IMR-90 (cell line): Measurements from ENCODE around the gene KY. TPM values are rescaled to one million over a fixed set of nuclear protein-coding genes. Genes with fewer than 3 reads are reported as not detected.

ENCODE experiments used
- ATAC-seq: fragments of 200-7000 bp; cut with Tn5 transposase; 2 replicates; pipeline ENCODE4 v1.9.1; 2020; ENCODE audit warnings: low read depth, mild to moderate bottlenecking, moderate library complexity
- BruUV-seq: library from RNA; stranded (reverse); fragments of 400-500 nt; replicated peaks from 2 replicates; lab custom pipeline; 2021; lab: Mats Ljungman, UMichigan
- CTCF ChIA-PET: fragments of 300-600 bp; formaldehyde crosslinking; extraction: SDS; loops from one replicate; lab custom pipeline; 2021; ENCODE audit warnings: antibody characterized with exemption; lab: Yijun Ruan, JAX
- POLR2A ChIA-PET: fragments of 300-600 bp; sonication (Branson Sonifier 250); formaldehyde crosslinking; loops from one replicate; lab custom pipeline; 2022; ENCODE audit warnings: antibody characterized with exemption; ENCODE audit not compliant: unreplicated experiment; lab: Charles Lee
- DNase-seq: peaks from one replicate; pipeline ENCODE4 v3.0.0; 2013
- H2AFZ ChIP-seq: replicated peaks from 2 replicates; pipeline ENCODE3; 2013; ENCODE audit warnings: low read length, mild to moderate bottlenecking; ENCODE audit not compliant: poor library complexity
- H2AK5ac ChIP-seq: 2 replicates; pipeline ENCODE4 v1.6.1; 2013; ENCODE audit warnings: low read depth, low read length, inconsistent platforms
- H2AK9ac ChIP-seq: replicated peaks from 2 replicates; pipeline ENCODE3; 2013; ENCODE audit warnings: mild to moderate bottlenecking, low read depth, low read length, moderate library complexity; ENCODE audit not compliant: poor library complexity
- H2BK120ac ChIP-seq: 2 replicates; pipeline ENCODE4 v1.6.1; 2013; ENCODE audit warnings: low read depth, low read length, inconsistent platforms
- H2BK15ac ChIP-seq: 3 replicates; pipeline ENCODE4 v1.6.1; 2013; ENCODE audit warnings: low read depth, low read length, inconsistent platforms
- H2BK20ac ChIP-seq: 2 replicates; pipeline ENCODE4 v1.6.1; 2013; ENCODE audit warnings: low read depth, mild to moderate bottlenecking, inconsistent platforms, low read length, moderate library complexity
- H2BK5ac ChIP-seq: 2 replicates; pipeline ENCODE4 v1.6.1; 2013; ENCODE audit warnings: mild to moderate bottlenecking, low read depth, low read length, inconsistent platforms; ENCODE audit not compliant: poor library complexity, severe bottlenecking
- H3K14ac ChIP-seq: replicated peaks from 2 replicates; pipeline ENCODE4 v1.6.1; 2013; ENCODE audit warnings: low read depth, low read length, inconsistent platforms
- H3K18ac ChIP-seq: 2 replicates; pipeline ENCODE4 v1.6.1; 2013; ENCODE audit warnings: low read depth, low read length, control low read depth
- H3K23ac ChIP-seq: 2 replicates; pipeline ENCODE4 v1.6.1; 2013; ENCODE audit warnings: low read depth, low read length, inconsistent platforms
- H3K27ac ChIP-seq: 2 replicates; pipeline ENCODE4 v1.5.1; 2013; ENCODE audit warnings: mild to moderate bottlenecking, control low read depth, low read length; ENCODE audit not compliant: insufficient read depth
- H3K27me3 ChIP-seq: 2 replicates; pipeline ENCODE4 v1.6.1; 2013; ENCODE audit warnings: low read length; ENCODE audit not compliant: control insufficient read depth, insufficient read depth
- H3K36me3 ChIP-seq: 2 replicates; pipeline ENCODE4 v1.6.1; 2013; ENCODE audit warnings: low read length, mixed read lengths; ENCODE audit not compliant: control insufficient read depth, insufficient read depth
- H3K4ac ChIP-seq: 2 replicates; pipeline ENCODE4 v1.6.1; 2013; ENCODE audit warnings: low read depth, low read length, inconsistent platforms
- H3K4me1 ChIP-seq: 2 replicates; pipeline ENCODE4 v1.6.1; 2013; ENCODE audit warnings: low read length, mixed read lengths; ENCODE audit not compliant: control insufficient read depth, insufficient read depth
- H3K4me2 ChIP-seq: 2 replicates; pipeline ENCODE4 v1.6.1; 2013; ENCODE audit warnings: low read depth, mild to moderate bottlenecking, control low read depth, low read length, moderate library complexity
- H3K4me3 ChIP-seq: 2 replicates; pipeline ENCODE4 v1.5.1; 2013; ENCODE audit warnings: low read depth, mild to moderate bottlenecking, control low read depth, low read length, moderate library complexity; ENCODE audit not compliant: insufficient read depth
- H3K56ac ChIP-seq: 2 replicates; pipeline ENCODE4 v1.6.1; 2013; ENCODE audit warnings: low read length, inconsistent platforms; ENCODE audit not compliant: insufficient read depth; ENCODE audit errors: extremely low read depth
- H3K79me1 ChIP-seq, 2 experiments: 2 replicates each; pipeline ENCODE4 v1.6.1; 2013; ENCODE audit warnings: low read length in 2 of 2, inconsistent platforms in 1 of 2, low read depth in 1 of 2
- H3K9ac ChIP-seq: 2 replicates; pipeline ENCODE4 v1.6.1; 2013; ENCODE audit warnings: low read depth, low read length, control low read depth
- H3K9me1 ChIP-seq: 2 replicates; pipeline ENCODE4 v1.6.1; 2013; ENCODE audit warnings: low read length, inconsistent platforms; ENCODE audit not compliant: insufficient read depth
- H3K9me3 ChIP-seq: 2 replicates; pipeline ENCODE4 v1.6.1; 2013; ENCODE audit warnings: low read length; ENCODE audit not compliant: control insufficient read depth, insufficient read depth
- H4K20me1 ChIP-seq: 2 replicates; pipeline ENCODE4 v1.6.1; 2013; ENCODE audit warnings: low read length, inconsistent platforms; ENCODE audit not compliant: insufficient read depth
- H4K5ac ChIP-seq: 2 replicates; pipeline ENCODE4 v1.6.1; 2013; ENCODE audit warnings: mild to moderate bottlenecking, low read depth, low read length, control low read depth
- H4K8ac ChIP-seq, 2 experiments: 2 replicates each; pipeline ENCODE4 v1.6.1; 2013; ENCODE audit warnings: low read depth in 2 of 2, low read length in 2 of 2, control low read depth in 1 of 2, inconsistent platforms in 1 of 2
- H4K91ac ChIP-seq: 2 replicates; pipeline ENCODE4 v1.6.1; 2013; ENCODE audit warnings: low read depth, low read length, inconsistent platforms; ENCODE audit not compliant: insufficient read depth
- BHLHE40 ChIP-seq: fragments of 150-350 bp; IDR thresholded peaks from 2 replicates; pipeline ENCODE4 v1.6.1; 2016; ENCODE audit warnings: mild to moderate bottlenecking, low read depth, low read length
- CEBPB ChIP-seq: IDR thresholded peaks from 2 replicates; pipeline ENCODE4 v1.6.1; 2012; ENCODE audit warnings: low read depth, low read length, improper control_type of control experiment
- CTCF ChIP-seq: conservative IDR thresholded peaks from 2 replicates; pipeline ENCODE4 v1.5.1; 2012; ENCODE audit warnings: mild to moderate bottlenecking, low read depth, low read length, improper control_type of control experiment
- MXI1 ChIP-seq: IDR thresholded peaks from 2 replicates; pipeline ENCODE4 v1.6.1; 2012; ENCODE audit warnings: low read depth, mild to moderate bottlenecking, low read length, moderate library complexity, borderline replicate concordance
- NFE2L2 ChIP-seq: fragments of 150-350 bp; IDR thresholded peaks from 2 replicates; pipeline ENCODE4 v1.6.1; 2016; ENCODE audit warnings: low read depth, mild to moderate bottlenecking, low read length
- POLR2A ChIP-seq: IDR thresholded peaks from 2 replicates; pipeline ENCODE4 v1.6.1; 2012; ENCODE audit warnings: mild to moderate bottlenecking, low read depth, low read length
- SMC3 ChIP-seq: fragments of 150-350 bp; IDR thresholded peaks from 2 replicates; pipeline ENCODE4 v1.6.1; 2016; ENCODE audit warnings: low read depth, mild to moderate bottlenecking, antibody characterized with exemption, low read length, moderate library complexity
- USF2 ChIP-seq: fragments of 150-350 bp; IDR thresholded peaks from 2 replicates; pipeline ENCODE4 v1.6.1; 2017; ENCODE audit warnings: mild to moderate bottlenecking, antibody characterized with exemption, low read length, low read depth
- WGBS, 2 experiments: methylation state at CpG; one replicate each; pipeline versions ENCODE4 v1.1.5 to v1.1.7; 2013; ENCODE audit warnings: missing lambda C conversion rate in 2 of 2; ENCODE audit not compliant: insufficient read length in 1 of 2; ENCODE audit errors: extremely low coverage in 2 of 2; 5-methylcytosine and 5-hydroxymethylcytosine counted together
- dilution Hi-C: fragments of 300-500 bp; cut with HindIII; formaldehyde crosslinking; loops from one replicate; pipeline ENCODE4 v1.14.3; 2018; ENCODE audit warnings: low sequenced_read_pairs; ENCODE audit not compliant: unreplicated experiment
- in situ Hi-C: fragments of 300-500 bp; cut with MboI; formaldehyde crosslinking; loops from 3 replicates; pipeline ENCODE4 v1.14.3; 2019; ENCODE audit warnings: low sequenced_read_pairs, inconsistent platforms, mixed read lengths
- intact Hi-C: fragments of 100-400 bp; cut with micrococcal nuclease; formaldehyde crosslinking; loops from 2 replicates; pipeline ENCODE4 v1.10.0; 2022
- polyA plus RNA-seq, 3 experiments: library from polyadenylated mRNA; depleted of rRNA; stranded (reverse); fragments of >200 nt; gene quantifications; 2 replicates each; pipeline ENCODE4 v1.2.3, GENCODE V29; 2012; ENCODE audit warnings: low replicate concordance in 1 of 3
- total RNA-seq: library from RNA; depleted of rRNA; stranded (reverse); fragments of >200 nt; gene quantifications from 2 replicates; pipeline ENCODE4 v1.2.3, GENCODE V29; 2012

KY gene
- total and polyA plus RNA-seq, 2 of the 4 experiments (the other 2 are of a cell fraction) = under 0.01 to 0.09 TPM

- Histone ChIP-seq H3K27me3 (peaks cover 20% of the 10 kb centered on the region), H3K9ac (no peak overlapping the region), H3K18ac (no peak overlapping the region), H3K14ac (no peak overlapping the region), H3K4me1 (no peaks in the 10 kb centered on the region), H3K9me3 (no peaks in the 10 kb centered on the region), H4K8ac (no peak overlapping the region), H2BK15ac (no peak overlapping the region), H2BK5ac (no peak overlapping the region), H2AK9ac (no peak overlapping the region), H3K36me3 (no peaks in the 10 kb centered on the region), H3K4me3 (no peak overlapping the region), H2AFZ (no peak overlapping the region), H3K23ac (no peak overlapping the region), H2AK5ac (no peak overlapping the region), H4K91ac (no peak overlapping the region), H4K5ac (no peak overlapping the region), H4K20me1 (no peaks in the 10 kb centered on the region), H3K4me2 (no peak overlapping the region), H3K79me1 (no peaks in the 10 kb centered on the region), H3K56ac (no peak overlapping the region), H3K4ac (no peak overlapping the region), H2BK120ac (no peak overlapping the region), H3K9me1 (no peaks in the 10 kb centered on the region; the same call in 1 of the 2 replicates), H3K27ac (no peak overlapping the region), H2BK20ac (no peak overlapping the region)
- DNase-seq = no peak
- in situ Hi-C loops (no loop called here), intact Hi-C loops (no loop called here), dilution Hi-C loops (no loop called here)
- POLR2A ChIA-PET = no interaction called here
- TF ChIP-seq POLR2A (no peak), CTCF (no peak), USF2 (no peak), SMC3 (no peak), CEBPB (no peak), BHLHE40 (no peak), NFE2L2 (no peak), MXI1 (no peak)
- BruUV-seq = no TSS peak
- 88% methylated on average over 3 of the region's 7 CpGs; no CpG with 5 or more reads in 1 of the 2 experiments for WGBS, 2 experiments
- no peak for ATAC-seq
- CTCF ChIA-PET = no interaction called here
These were observed 2.2 kb upstream of the KY start for GRCh38 chr3:134652886-134653630.
